SW 1271 (cell line): ENCODE results near the gene AGO3.
"Not testable (repeated sequence)": the region's sequence is repeated elsewhere in the genome, so short reads cannot be mapped to it uniquely, and the experiment has no call there.

Source experiments
- DNase-seq, 2 experiments: peaks; one replicate each; lab custom pipeline; 2025; lab: John Stamatoyannopoulos, UW

AGO3 gene

GRCh38 chr1:35925741-35926140 lies 5.2 kb upstream of the AGO3 start:
- DNase-seq = no peak

- no peak for DNase-seq
Measured at GRCh38 chr1:35927472-35927871, 3.4 kb upstream of the AGO3 start.

GRCh38 chr1:35929730-35930592 lies 944 bp upstream of the AGO3 start:
- peak in 1 of 2 experiments; percentile 50 for DNase-seq

GRCh38 chr1:35931446-35932157 lies 697 bp downstream of the AGO3 start:
- DNase-seq = no peak

- no peak for DNase-seq
Measured at GRCh38 chr1:35932158-35932636, 1.3 kb downstream of the AGO3 start.

GRCh38 chr1:35932941-35933340 lies 2.0 kb downstream of the AGO3 start:
- DNase-seq = no peak

- DNase-seq = no peak
Measured at GRCh38 chr1:35935442-35936388, 4.8 kb downstream of the AGO3 start.

GRCh38 chr1:35936838-35937237 lies 5.9 kb downstream of the AGO3 start:
- DNase-seq = no peak

- no peak for DNase-seq
Measured at GRCh38 chr1:35939484-35939883, 8.6 kb downstream of the AGO3 start.

GRCh38 chr1:35945327-35945726 lies 14.4 kb downstream of the AGO3 start:
- DNase-seq = no peak

- no peak for DNase-seq
Measured at GRCh38 chr1:35947547-35947946, 16.6 kb downstream of the AGO3 start.

- no peak for DNase-seq
Measured at GRCh38 chr1:35958558-35958957, 27.7 kb downstream of the AGO3 start.

GRCh38 chr1:35959304-35959703 lies 28.4 kb downstream of the AGO3 start:
- no peak for DNase-seq

GRCh38 chr1:35962952-35963351 lies 32.0 kb downstream of the AGO3 start:
- DNase-seq = no peak

- DNase-seq = not testable (repeated sequence)
Measured at GRCh38 chr1:35964277-35964676, 33.4 kb downstream of the AGO3 start.

GRCh38 chr1:35968396-35968795 lies 37.5 kb downstream of the AGO3 start:
- no peak for DNase-seq

- DNase-seq = no peak
Measured at GRCh38 chr1:35971601-35972000, 40.7 kb downstream of the AGO3 start.

GRCh38 chr1:35972631-35973030 lies 41.7 kb downstream of the AGO3 start:
- DNase-seq = not testable (repeated sequence)

- DNase-seq = no peak
Measured at GRCh38 chr1:35980090-35980489, 49.2 kb downstream of the AGO3 start.

GRCh38 chr1:35988237-35988636 lies 57.3 kb downstream of the AGO3 start:
- no peak for DNase-seq

- no peak for DNase-seq
Measured at GRCh38 chr1:36006941-36007500, 76.1 kb downstream of the AGO3 start.

- no peak for DNase-seq
Measured at GRCh38 chr1:36007741-36008140, 76.8 kb downstream of the AGO3 start.
